HepG2 (cell line): ENCODE results near the gene CABLES2. TPM values are rescaled to one million over a fixed set of nuclear protein-coding genes. Genes with fewer than 3 reads are reported as not detected.

ENCODE experiments used
- BHLHE40 ChIP-seq: IDR thresholded peaks from 2 replicates; pipeline ENCODE4 v1.6.1; 2011; ENCODE audit warnings: low read length, improper control_type of control experiment
- DBP ChIP-seq: sonication (generic); formaldehyde crosslinking; IDR thresholded peaks from 2 replicates; pipeline ENCODE4 v1.4.0; 2020; ENCODE audit warnings: missing genetic modification reagents; ENCODE audit errors: not compliant biosample characterization
- DR1 ChIP-seq: sonication (generic); formaldehyde crosslinking; IDR thresholded peaks from 2 replicates; pipeline ENCODE4 v1.8.0; 2021; ENCODE audit warnings: mild to moderate bottlenecking, missing genetic modification reagents, inconsistent platforms
- MAX ChIP-seq: IDR thresholded peaks from 2 replicates; pipeline ENCODE4 v1.6.1; 2012; ENCODE audit warnings: inconsistent platforms
- PHF5A ChIP-seq: IDR thresholded peaks from one replicate; pipeline ENCODE4 v1.6.1; 2018; ENCODE audit warnings: low read depth, missing genetic modification reagents; ENCODE audit not compliant: unreplicated experiment
- ZBTB10 ChIP-seq: sonication (generic); formaldehyde crosslinking; IDR thresholded peaks from 2 replicates; pipeline ENCODE4 v1.4.0; 2020; ENCODE audit warnings: missing genetic modification reagents, borderline replicate concordance
- ZBTB14 ChIP-seq: sonication (generic); formaldehyde crosslinking; IDR thresholded peaks from 2 replicates; pipeline ENCODE4 v1.4.0; 2020; ENCODE audit warnings: missing genetic modification reagents
- ZKSCAN5 ChIP-seq: sonication (generic); formaldehyde crosslinking; IDR thresholded peaks from 2 replicates; pipeline ENCODE4 v1.5.1; 2020; ENCODE audit warnings: mild to moderate bottlenecking, missing genetic modification reagents
- ZMYM2 ChIP-seq: sonication (generic); formaldehyde crosslinking; IDR thresholded peaks from 2 replicates; pipeline ENCODE4 v1.8.0; 2022; ENCODE audit warnings: mild to moderate bottlenecking, missing genetic modification reagents
- ZNF20 ChIP-seq: sonication (generic); formaldehyde crosslinking; IDR thresholded peaks from 2 replicates; pipeline ENCODE4 v1.4.0; 2020; ENCODE audit warnings: mild to moderate bottlenecking, moderate library complexity, missing genetic modification reagents
- ZNF224 ChIP-seq: sonication (generic); formaldehyde crosslinking; IDR thresholded peaks from 2 replicates; pipeline ENCODE4 v1.5.0; 2020; ENCODE audit warnings: mild to moderate bottlenecking, missing genetic modification reagents
- ZNF354B ChIP-seq: sonication (generic); formaldehyde crosslinking; IDR thresholded peaks from 2 replicates; pipeline ENCODE4 v1.8.0; 2022; ENCODE audit warnings: mild to moderate bottlenecking, missing genetic modification reagents
- ZNF501 ChIP-seq: sonication (generic); formaldehyde crosslinking; IDR thresholded peaks from 2 replicates; pipeline ENCODE4 v1.5.1; 2020; ENCODE audit warnings: mild to moderate bottlenecking, moderate library complexity, missing genetic modification reagents
- ZNF776 ChIP-seq: sonication (generic); formaldehyde crosslinking; IDR thresholded peaks from 2 replicates; pipeline ENCODE4 v1.4.0; 2020; ENCODE audit warnings: mild to moderate bottlenecking, missing genetic modification reagents
- polyA plus RNA-seq, 8 experiments: library from polyadenylated mRNA; depleted of rRNA in 3 of 8; stranded (reverse) in 7 of 8; unstranded in 1 of 8; fragments of >200 nt; fragmentation: Illumina TruSeq in 4 of 8; extraction: Trizol in 4 of 8; gene quantifications; 2 replicates each; pipeline versions ENCODE4 v1.2.1 to v1.2.3, GENCODE V29; 2011 to 2016; ENCODE audit warnings: low read depth in 4 of 8, missing spikeins in 1 of 8, mixed read lengths in 1 of 8; ENCODE audit not compliant: insufficient read depth in 1 of 8
- total RNA-seq, 5 experiments: library from RNA; depleted of rRNA; stranded (reverse); fragments of >200 nt; fragmentation: Illumina TruSeq; extraction: Trizol; gene quantifications; 2 replicates each; pipeline ENCODE4 v1.2.3, GENCODE V29; 2016; ENCODE audit warnings: low read depth in 1 of 5
- TF ChIP-seq, protein P1 (sequence below): sonication (generic); formaldehyde crosslinking; IDR thresholded peaks from 2 replicates; pipeline ENCODE4 v1.8.0; 2022; ENCODE audit warnings: missing genetic modification reagents, mild to moderate bottlenecking, inconsistent platforms, borderline replicate concordance
- TF ChIP-seq, protein P2 (sequence below): sonication (generic); formaldehyde crosslinking; IDR thresholded peaks from 2 replicates; pipeline ENCODE4 v1.8.0; 2022; ENCODE audit warnings: missing genetic modification reagents, mild to moderate bottlenecking, moderate library complexity, borderline replicate concordance
- TF ChIP-seq, protein P3 (sequence below): sonication (generic); formaldehyde crosslinking; IDR thresholded peaks from 2 replicates; pipeline ENCODE4 v1.9.0; 2021; ENCODE audit warnings: missing genetic modification reagents, borderline replicate concordance

CABLES2 gene
- total and polyA plus RNA-seq, 2 of the 13 experiments (the other 11 are each of a cell fraction or from before 2014, with no cell fraction given), result 5.2 to 9.7 TPM

- TF ChIP-seq, protein P1, sequence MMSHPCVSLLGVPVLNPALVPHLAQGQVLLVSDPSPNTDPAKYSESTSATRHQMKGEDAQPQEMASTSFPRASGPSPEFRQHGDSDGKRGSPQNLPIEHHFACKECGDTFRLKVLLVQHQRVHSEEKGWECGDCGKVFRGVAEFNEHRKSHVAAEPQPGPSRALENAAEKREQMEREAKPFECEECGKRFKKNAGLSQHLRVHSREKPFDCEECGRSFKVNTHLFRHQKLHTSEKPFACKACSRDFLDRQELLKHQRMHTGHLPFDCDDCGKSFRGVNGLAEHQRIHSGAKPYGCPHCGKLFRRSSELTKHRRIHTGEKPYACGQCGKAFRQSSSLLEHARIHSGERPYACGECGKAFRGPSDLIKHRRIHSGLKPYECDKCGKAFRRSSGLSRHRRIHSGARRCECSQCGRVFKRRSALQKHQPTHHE (CRISPR knock-in tag), result peak; percentile 76; the same call in 1 of the 2 replicates
- peak; percentile 57; the same call in 1 of the 2 replicates for TF ChIP-seq ZBTB14 (CRISPR knock-in tag)
- TF ChIP-seq BHLHE40, result no peak
- peak; percentile 71 for TF ChIP-seq MAX
- TF ChIP-seq ZNF354B (CRISPR knock-in tag), result no peak
- peak; percentile 25 for TF ChIP-seq DBP (CRISPR knock-in tag)
- 0 out of 2 replicates have a peak, but pooled peaks have one; percentile 43 for TF ChIP-seq ZNF20 (CRISPR knock-in tag)
- TF ChIP-seq ZBTB10 (CRISPR knock-in tag), result peak; percentile 57; the same call in 1 of the 2 replicates
- peak; percentile 72; the same call in 1 of the 2 replicates for TF ChIP-seq ZNF501 (CRISPR knock-in tag)
- TF ChIP-seq ZMYM2 (CRISPR knock-in tag), result 0 out of 2 replicates have a peak, but pooled peaks have one; percentile 16
- TF ChIP-seq PHF5A (CRISPR knock-in tag), result peak; percentile 45
- TF ChIP-seq, protein P2, sequence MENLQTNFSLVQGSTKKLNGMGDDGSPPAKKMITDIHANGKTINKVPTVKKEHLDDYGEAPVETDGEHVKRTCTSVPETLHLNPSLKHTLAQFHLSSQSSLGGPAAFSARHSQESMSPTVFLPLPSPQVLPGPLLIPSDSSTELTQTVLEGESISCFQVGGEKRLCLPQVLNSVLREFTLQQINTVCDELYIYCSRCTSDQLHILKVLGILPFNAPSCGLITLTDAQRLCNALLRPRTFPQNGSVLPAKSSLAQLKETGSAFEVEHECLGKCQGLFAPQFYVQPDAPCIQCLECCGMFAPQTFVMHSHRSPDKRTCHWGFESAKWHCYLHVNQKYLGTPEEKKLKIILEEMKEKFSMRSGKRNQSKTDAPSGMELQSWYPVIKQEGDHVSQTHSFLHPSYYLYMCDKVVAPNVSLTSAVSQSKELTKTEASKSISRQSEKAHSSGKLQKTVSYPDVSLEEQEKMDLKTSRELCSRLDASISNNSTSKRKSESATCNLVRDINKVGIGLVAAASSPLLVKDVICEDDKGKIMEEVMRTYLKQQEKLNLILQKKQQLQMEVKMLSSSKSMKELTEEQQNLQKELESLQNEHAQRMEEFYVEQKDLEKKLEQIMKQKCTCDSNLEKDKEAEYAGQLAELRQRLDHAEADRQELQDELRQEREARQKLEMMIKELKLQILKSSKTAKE (CRISPR knock-in tag), result no peak
- TF ChIP-seq DR1, result 0 out of 2 replicates have a peak, but pooled peaks have one; percentile 60
- TF ChIP-seq, protein P3, sequence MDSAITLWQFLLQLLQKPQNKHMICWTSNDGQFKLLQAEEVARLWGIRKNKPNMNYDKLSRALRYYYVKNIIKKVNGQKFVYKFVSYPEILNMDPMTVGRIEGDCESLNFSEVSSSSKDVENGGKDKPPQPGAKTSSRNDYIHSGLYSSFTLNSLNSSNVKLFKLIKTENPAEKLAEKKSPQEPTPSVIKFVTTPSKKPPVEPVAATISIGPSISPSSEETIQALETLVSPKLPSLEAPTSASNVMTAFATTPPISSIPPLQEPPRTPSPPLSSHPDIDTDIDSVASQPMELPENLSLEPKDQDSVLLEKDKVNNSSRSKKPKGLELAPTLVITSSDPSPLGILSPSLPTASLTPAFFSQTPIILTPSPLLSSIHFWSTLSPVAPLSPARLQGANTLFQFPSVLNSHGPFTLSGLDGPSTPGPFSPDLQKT (CRISPR knock-in tag), result no peak
- TF ChIP-seq ZNF224 (CRISPR knock-in tag), result no peak; the same call in 1 of the 2 replicates
- TF ChIP-seq ZKSCAN5, result no peak
- TF ChIP-seq ZNF776, result peak; percentile 88
Measured at GRCh38 chr20:62366370-62367135, 40.5 kb downstream of the CABLES2 start (continued).
